HG02870 (cell line): Measurements from ENCODE around the gene MAGEL2.
"Not testable (repeated sequence)": the region's sequence is repeated elsewhere in the genome, so short reads cannot be mapped to it uniquely, and the experiment has no call there.

Experiments used
- ATAC-seq: cut with Tn5 transposase; IDR thresholded peaks from one replicate; pipeline ENCODE4 v1.9.1; 2021; ENCODE audit warnings: mild to moderate bottlenecking, moderate library complexity; ENCODE audit not compliant: unreplicated experiment

MAGEL2 gene

GRCh38 chr15:23616536-23616935, 31.1 kb downstream of the MAGEL2 start:
- no peak for ATAC-seq

- no peak for ATAC-seq
These were observed 41.4 kb downstream of the MAGEL2 start for GRCh38 chr15:23606226-23606625.

- ATAC-seq = no peak
These were observed 45.5 kb downstream of the MAGEL2 start for GRCh38 chr15:23602124-23602523.

GRCh38 chr15:23599053-23599452, 48.6 kb downstream of the MAGEL2 start:
- ATAC-seq = no peak

GRCh38 chr15:23597278-23597677, 50.4 kb downstream of the MAGEL2 start:
- not testable (repeated sequence) for ATAC-seq

GRCh38 chr15:23596736-23597135, 50.9 kb downstream of the MAGEL2 start:
- no peak for ATAC-seq

GRCh38 chr15:23595368-23595767, 52.3 kb downstream of the MAGEL2 start:
- ATAC-seq = no peak

GRCh38 chr15:23594252-23594770, 53.4 kb downstream of the MAGEL2 start:
- ATAC-seq = no peak
